Measurements from ENCODE around the gene AGPAT3. TPM values are rescaled to one million over a fixed set of nuclear protein-coding genes. Genes with fewer than 3 reads are reported as not detected.

AGPAT3 gene
- total and polyA plus RNA-seq, 2 donors (not counting 3 experiments of a cell fraction or from before 2014, with no cell fraction given), result 39.9 to 76.7 TPM

DNA sequence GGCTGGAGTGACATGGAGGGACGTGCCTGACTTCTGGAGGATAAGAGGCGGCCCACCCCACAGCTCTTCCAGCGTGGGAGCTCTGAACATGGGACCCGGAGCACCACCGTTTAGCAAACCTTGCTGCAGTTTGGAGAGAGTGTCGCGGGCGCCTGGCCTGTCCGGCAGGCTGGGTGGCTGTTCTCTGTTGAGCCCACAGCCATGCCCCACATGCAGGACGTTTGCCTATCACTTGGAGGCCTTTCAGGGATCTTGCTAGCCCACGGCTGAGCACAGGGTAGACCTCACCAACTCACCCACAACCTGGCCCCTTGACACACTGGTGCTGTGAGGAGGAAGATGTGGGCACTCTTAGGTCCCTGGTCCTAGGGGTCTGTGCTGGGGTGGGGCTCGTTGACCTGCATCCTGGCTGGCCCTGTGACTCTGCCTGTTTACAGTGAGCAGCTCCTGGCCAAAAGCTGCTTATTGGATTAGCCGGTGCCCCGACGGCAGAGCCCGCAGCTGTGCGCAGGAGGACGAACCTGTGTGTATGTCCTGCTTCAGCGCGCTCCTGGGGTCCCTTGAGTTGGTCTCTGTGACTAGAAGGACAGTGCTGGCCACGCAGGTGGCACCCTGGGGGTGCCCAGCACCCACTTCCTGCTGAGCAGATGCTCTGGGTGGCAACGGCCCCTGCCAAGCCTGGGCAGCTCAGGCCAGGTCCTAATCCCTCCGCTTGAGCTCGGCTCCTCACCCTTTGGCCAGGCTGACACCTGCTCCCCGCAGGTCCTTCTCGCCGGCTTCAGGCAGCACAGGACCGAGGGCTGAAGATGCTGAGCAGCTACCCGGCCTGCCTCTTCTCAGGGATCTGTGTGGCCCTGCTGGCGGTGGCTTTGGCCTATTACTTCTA lies 74.7 kb downstream of the AGPAT3 start:
- ChIA-PET POLR2A (no interaction called here), CTCF (interaction anchor here (1.0 to 4.0 kb wide), 18 partner anchors 9 to 128 kb away, joined by 3 to 41 read pairs (median 4); partner anchors contain the start of gene TRAPPC10)
- Histone ChIP-seq H2AFZ (ENCODE audit: low read depth, low read length) (no peak overlapping the region), H3K4me3 (replicated peaks in 1 of 3; ENCODE audit: insufficient read depth in 1 of 3, low read depth in 1 of 3, low read length in 3 of 3) (no peak overlapping the region), H3K27ac (ENCODE audit: insufficient read depth, low read depth, low read length) (no peak overlapping the region), H3K79me2 (ENCODE audit: control insufficient read depth, insufficient read depth, low read length) (peaks cover 8% of the 10 kb centered on the region), H3K9me3 (replicated peaks; ENCODE audit: control insufficient read depth, insufficient read depth, low read length) (no peaks in the 10 kb centered on the region), H3K9ac (replicated peaks; ENCODE audit: extremely low read depth, insufficient read depth, low read length) (no peak overlapping the region), H3K27me3 (ENCODE audit: control insufficient read depth in 2 of 2, insufficient read depth in 2 of 2, low read length in 2 of 2) (no peaks in the 10 kb centered on the region), H3K4me2 (ENCODE audit: insufficient read depth, low read length) (no peak overlapping the region), H3K9me1 (replicated peaks; ENCODE audit: control insufficient read depth, extremely low read depth, insufficient read depth, low read length) (no peaks in the 10 kb centered on the region), H3K4me1 (ENCODE audit: control insufficient read depth, extremely low read depth, insufficient read depth, low read length) (peaks cover 5% of the 10 kb centered on the region), H3K36me3 (ENCODE audit: control insufficient read depth in 2 of 2, extremely low read depth in 1 of 2, insufficient read depth in 2 of 2, low read length in 2 of 2) (peaks cover 0 to 2% of the 10 kb centered on the region in 2 experiments), H4K20me1 (replicated peaks; ENCODE audit: control insufficient read depth, extremely low read depth, insufficient read depth, low read length) (no peaks in the 10 kb centered on the region)
- TF ChIP-seq GATA2 (IDR thresholded peaks at IDR 0.05; ENCODE audit: insufficient read depth, insufficient read length, low read depth, low read length) (no peak), POLR2AphosphoS5 (IDR thresholded peaks at IDR 0.05; ENCODE audit: insufficient read depth, low read depth, low read length) (no peak), FOS (IDR thresholded peaks at IDR 0.05; ENCODE audit: borderline replicate concordance, insufficient read depth, low read length) (no peak), EZH2 (IDR thresholded peaks at IDR 0.05; ENCODE audit: borderline replicate concordance, low read depth, low read length, severe bottlenecking) (no peak), JUN (IDR thresholded peaks at IDR 0.05; ENCODE audit: borderline replicate concordance, insufficient read depth, insufficient read length, low read depth) (no peak), POLR2A (IDR thresholded peaks at IDR 0.05; ENCODE audit: low read depth, low read length) (no peak), MYC (IDR thresholded peaks at IDR 0.05; ENCODE audit: low read depth, low read length) (no peak)
- TF ChIP-seq, protein P1, sequence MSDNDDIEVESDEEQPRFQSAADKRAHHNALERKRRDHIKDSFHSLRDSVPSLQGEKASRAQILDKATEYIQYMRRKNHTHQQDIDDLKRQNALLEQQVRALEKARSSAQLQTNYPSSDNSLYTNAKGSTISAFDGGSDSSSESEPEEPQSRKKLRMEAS (IDR thresholded peaks at IDR 0.05; ENCODE audit: insufficient read depth, insufficient read length), result no peak
- TF ChIP-seq, protein P2, sequence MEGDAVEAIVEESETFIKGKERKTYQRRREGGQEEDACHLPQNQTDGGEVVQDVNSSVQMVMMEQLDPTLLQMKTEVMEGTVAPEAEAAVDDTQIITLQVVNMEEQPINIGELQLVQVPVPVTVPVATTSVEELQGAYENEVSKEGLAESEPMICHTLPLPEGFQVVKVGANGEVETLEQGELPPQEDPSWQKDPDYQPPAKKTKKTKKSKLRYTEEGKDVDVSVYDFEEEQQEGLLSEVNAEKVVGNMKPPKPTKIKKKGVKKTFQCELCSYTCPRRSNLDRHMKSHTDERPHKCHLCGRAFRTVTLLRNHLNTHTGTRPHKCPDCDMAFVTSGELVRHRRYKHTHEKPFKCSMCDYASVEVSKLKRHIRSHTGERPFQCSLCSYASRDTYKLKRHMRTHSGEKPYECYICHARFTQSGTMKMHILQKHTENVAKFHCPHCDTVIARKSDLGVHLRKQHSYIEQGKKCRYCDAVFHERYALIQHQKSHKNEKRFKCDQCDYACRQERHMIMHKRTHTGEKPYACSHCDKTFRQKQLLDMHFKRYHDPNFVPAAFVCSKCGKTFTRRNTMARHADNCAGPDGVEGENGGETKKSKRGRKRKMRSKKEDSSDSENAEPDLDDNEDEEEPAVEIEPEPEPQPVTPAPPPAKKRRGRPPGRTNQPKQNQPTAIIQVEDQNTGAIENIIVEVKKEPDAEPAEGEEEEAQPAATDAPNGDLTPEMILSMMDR (IDR thresholded peaks at IDR 0.05; ENCODE audit: extremely low read depth in 1 of 2, insufficient read depth in 1 of 2, low read depth in 1 of 2, low read length in 2 of 2), result no peak
- FAIRE-seq (no peak), DNase-seq (ENCODE audit: low read depth, low spot score) (no peak)
- dilution Hi-C loops (cut with MboI; ENCODE audit: extremely low pct_ligation_motif_present, low sequenced_read_pairs), result no loop called here
- intact Hi-C loops (cut with micrococcal nuclease), result loop anchor here (1.0 to 5.0 kb wide), 3 partner anchors 47 to 128 kb away; no protein-coding TSS in a partner anchor
- BruUV-seq (replicated peaks), result no TSS peak
